Ecto neural progenitor cell (in vitro differentiated cells): ENCODE results near the gene ZNF677.
"Not testable (repeated sequence)": the region's sequence is repeated elsewhere in the genome, so short reads cannot be mapped to it uniquely, and the experiment has no call there.

Experiments
- DNase-seq: peaks from one replicate; pipeline ENCODE4 v3.0.0-alpha.2; 2018; ENCODE audit warnings: low spot score

ZNF677 gene

DNA sequence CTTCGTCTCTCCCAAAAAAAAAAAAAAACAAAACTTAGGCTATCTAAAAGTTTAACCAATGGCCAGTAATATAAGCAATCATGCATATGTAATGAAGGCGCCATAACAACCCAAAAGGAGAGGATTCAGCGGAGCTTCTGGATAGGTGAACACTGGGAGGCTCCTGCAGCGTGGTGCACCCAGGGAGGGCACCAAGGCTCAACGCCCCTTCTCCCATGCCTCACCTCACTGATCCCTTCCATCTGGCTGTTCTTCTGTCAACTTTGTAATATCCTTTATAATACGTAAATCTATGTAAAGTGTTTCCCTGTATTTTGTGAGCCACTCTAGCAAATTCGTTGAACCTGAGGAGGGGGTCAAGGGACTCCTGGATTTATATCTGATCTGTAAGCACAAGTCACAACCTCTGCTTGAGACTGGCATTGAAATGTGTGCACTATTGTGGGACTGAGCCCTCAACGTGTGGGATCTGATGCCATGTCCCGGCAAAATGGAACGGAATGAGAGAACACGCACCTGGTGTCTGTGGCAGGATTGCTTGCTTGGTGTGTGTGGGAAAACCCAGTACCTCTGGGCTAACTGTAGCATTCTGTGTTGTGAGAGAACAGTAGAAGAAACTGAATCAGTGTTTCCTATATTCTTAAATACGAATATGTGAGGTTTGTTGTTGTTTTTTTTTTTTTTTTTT is 61.0 kb downstream of the ZNF677 start:
- DNase-seq = no peak

DNA sequence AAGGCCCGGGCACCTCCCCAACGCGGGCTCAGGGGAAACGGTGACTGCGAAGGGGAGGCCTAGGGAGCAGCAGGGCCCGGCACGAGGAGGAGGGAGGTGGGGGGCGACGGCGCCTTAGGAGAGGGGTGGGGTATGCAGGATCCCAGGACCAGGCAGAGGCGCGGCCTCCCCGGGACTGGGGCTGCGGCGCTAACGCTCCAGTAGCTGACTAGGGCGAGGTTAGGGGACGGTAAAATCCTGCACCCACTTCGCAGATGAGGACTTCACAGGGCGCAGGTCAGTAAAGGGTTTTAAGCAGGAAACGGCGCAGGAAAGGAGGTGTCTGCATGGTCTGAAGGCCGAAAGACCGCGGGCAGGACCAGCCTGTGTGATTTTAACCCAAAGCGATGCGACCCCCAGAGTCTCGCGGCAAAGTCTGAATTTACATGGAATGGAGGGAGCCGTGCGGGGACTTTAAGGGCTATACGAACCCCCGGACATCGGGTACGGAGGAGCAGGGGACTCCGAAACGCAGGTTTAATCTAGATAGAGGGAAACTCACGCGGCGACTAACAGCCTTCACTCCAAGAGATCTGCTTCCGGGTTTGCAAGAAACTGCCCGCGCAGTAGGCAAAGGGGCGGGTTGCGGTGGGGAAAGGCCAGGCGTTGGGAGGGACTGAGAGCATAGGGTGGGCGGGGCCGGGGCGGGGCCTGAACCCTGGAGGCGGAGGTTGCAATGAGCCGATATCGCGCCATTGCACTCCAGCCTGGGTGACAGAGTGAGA is 61.7 kb downstream of the ZNF677 start, which contains the start of gene ZNF665:
Gene ZNF665, minus strand, starts transcription at position 588 of the 764 bp plus-strand sequence. CDS start 10,460 bp downstream, outside the sequence.
- DNase-seq = peak; percentile 87

DNA sequence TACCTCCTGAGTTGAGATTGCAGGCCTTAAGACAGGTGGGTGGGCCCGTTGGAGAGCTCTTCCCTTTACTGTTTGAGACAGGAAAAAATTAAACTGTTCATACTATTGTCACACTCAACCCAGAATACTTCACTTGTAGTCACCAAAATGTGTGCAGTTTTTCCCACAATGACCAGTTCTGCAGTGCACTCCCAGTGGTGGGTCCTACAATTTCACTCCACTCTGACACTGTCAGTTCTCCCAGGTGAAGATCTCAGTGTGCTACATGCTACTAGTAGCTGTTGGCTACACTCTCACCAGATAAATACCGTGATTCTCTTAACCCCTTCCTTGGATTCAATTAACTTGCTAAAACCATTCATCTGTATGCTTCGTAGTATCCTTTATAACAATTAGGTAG is 64.4 kb downstream of the ZNF677 start:
- DNase-seq = no peak

DNA sequence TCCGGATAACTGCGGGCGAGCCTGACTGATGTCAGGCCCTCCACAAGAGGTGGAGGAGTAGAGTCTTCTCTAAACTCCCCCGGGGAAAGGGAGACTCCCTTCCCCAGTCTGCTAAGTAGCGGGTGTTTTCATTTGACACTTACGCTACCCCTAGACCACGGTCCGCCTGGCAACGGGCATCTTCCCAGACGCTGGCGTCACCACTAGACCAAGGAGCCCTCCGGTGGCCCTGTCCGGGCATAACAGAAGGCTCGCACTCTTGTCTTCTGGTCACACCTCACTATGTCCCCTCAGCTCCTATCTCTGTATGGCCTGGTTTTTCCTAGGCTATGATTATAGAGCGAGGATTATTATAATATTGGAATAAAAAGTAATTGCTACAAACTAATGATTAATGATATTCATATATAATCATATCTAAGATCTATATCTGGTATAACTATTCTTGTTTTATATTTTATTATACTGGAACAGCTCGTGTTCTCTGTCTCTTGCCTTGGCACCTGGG is 64.9 kb downstream of the ZNF677 start:
- not testable (repeated sequence) for DNase-seq
